ENCODE measurements around the gene CNTNAP5.

Gene CNTNAP5

GRCh38 chr2:124478761-124479160, 453.7 kb downstream of the CNTNAP5 start:
- no peak for DNase-seq (ENCODE audit: low spot score)

GRCh38 chr2:124480958-124481357, 455.9 kb downstream of the CNTNAP5 start:
- DNase-seq (ENCODE audit: low spot score): no peak

GRCh38 chr2:124482044-124482443, 457.0 kb downstream of the CNTNAP5 start:
- no peak for DNase-seq (ENCODE audit: low spot score)

GRCh38 chr2:124482551-124482950, 457.5 kb downstream of the CNTNAP5 start:
- DNase-seq (ENCODE audit: low spot score): no peak

- no peak for DNase-seq (ENCODE audit: low spot score)
These were observed 460.6 kb downstream of the CNTNAP5 start for GRCh38 chr2:124485659-124486058.

- DNase-seq (ENCODE audit: low spot score): no peak
These were observed 464.6 kb downstream of the CNTNAP5 start for GRCh38 chr2:124489686-124490085.

GRCh38 chr2:124501575-124502152, 476.6 kb downstream of the CNTNAP5 start:
- no peak for DNase-seq (ENCODE audit: low spot score)

- DNase-seq (ENCODE audit: low spot score): no peak
These were observed 489.1 kb downstream of the CNTNAP5 start for GRCh38 chr2:124514236-124514635.

- no peak for DNase-seq (ENCODE audit: low spot score)
These were observed 495.9 kb downstream of the CNTNAP5 start for GRCh38 chr2:124520953-124521352.

- DNase-seq (ENCODE audit: low spot score): no peak
These were observed 498.0 kb downstream of the CNTNAP5 start for GRCh38 chr2:124523096-124523495.

- no peak for DNase-seq (ENCODE audit: low spot score)
These were observed 499.2 kb downstream of the CNTNAP5 start for GRCh38 chr2:124524155-124524915.

GRCh38 chr2:124526221-124526620, 501.1 kb downstream of the CNTNAP5 start:
- no peak for DNase-seq (ENCODE audit: low spot score)

GRCh38 chr2:124530203-124530602, 505.1 kb downstream of the CNTNAP5 start:
- DNase-seq (ENCODE audit: low spot score): no peak

GRCh38 chr2:124533226-124533954, 508.3 kb downstream of the CNTNAP5 start:
- DNase-seq (ENCODE audit: low spot score): no peak

- DNase-seq (ENCODE audit: low spot score): no peak
These were observed 508.9 kb downstream of the CNTNAP5 start for GRCh38 chr2:124534028-124534427.

GRCh38 chr2:124535816-124536215, 510.7 kb downstream of the CNTNAP5 start:
- no peak for DNase-seq (ENCODE audit: low spot score)

- no peak for DNase-seq (ENCODE audit: low spot score)
These were observed 511.5 kb downstream of the CNTNAP5 start for GRCh38 chr2:124536591-124536990.

- no peak for DNase-seq (ENCODE audit: low spot score)
These were observed 513.5 kb downstream of the CNTNAP5 start for GRCh38 chr2:124538549-124538948.

GRCh38 chr2:124540805-124541204, 515.7 kb downstream of the CNTNAP5 start:
- DNase-seq (ENCODE audit: low spot score): no peak

GRCh38 chr2:124542932-124543640, 518.0 kb downstream of the CNTNAP5 start:
- DNase-seq (ENCODE audit: low spot score): no peak

- DNase-seq (ENCODE audit: low spot score): no peak
These were observed 522.6 kb downstream of the CNTNAP5 start for GRCh38 chr2:124547700-124548099.

- DNase-seq (ENCODE audit: low spot score): no peak
These were observed 533.3 kb downstream of the CNTNAP5 start for GRCh38 chr2:124558277-124558905.
